22Rv1 (cell line): Measurements from ENCODE around the gene NR1D1.

ENCODE experiments used
- ZFX ChIP-seq: fragments of 450-650 bp; IDR thresholded peaks from 2 replicates; pipeline ENCODE4 v1.6.1; 2017; ENCODE audit warnings: antibody characterized with exemption, borderline replicate concordance
- TF ChIP-seq, protein P1 (sequence below): fragments of 450-650 bp; IDR thresholded peaks from 2 replicates; pipeline ENCODE4 v1.5.1; 2017; ENCODE audit warnings: mild to moderate bottlenecking

DNA sequence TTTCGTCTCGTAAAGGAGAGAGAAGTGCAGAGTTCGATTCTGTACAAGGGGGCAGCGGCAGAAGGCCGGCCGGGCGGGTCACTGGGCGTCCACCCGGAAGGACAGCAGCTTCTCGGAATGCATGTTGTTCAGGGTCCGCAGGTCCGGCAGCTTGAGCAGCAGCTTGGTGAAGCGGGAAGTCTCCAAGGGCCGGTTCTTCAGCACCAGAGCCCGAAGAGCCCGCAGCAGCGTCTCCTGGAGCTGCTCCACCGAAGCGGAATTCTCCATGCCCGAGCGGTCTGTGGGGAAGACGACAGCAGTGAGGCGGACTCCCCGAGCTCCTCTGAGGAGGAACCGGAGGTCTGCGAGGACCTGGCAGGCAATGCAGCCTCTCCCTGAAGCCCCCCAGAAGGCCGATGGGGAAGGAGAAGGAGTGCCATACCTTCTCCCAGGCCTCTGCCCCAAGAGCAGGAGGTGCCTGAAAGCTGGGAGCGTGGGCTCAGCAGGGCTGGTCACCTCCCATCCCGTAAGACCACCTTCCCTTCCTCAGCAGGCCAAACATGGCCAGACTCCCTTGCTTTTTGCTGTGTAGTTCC lies 7.3 kb downstream of the NR1D1 start:
- TF ChIP-seq, protein P1, sequence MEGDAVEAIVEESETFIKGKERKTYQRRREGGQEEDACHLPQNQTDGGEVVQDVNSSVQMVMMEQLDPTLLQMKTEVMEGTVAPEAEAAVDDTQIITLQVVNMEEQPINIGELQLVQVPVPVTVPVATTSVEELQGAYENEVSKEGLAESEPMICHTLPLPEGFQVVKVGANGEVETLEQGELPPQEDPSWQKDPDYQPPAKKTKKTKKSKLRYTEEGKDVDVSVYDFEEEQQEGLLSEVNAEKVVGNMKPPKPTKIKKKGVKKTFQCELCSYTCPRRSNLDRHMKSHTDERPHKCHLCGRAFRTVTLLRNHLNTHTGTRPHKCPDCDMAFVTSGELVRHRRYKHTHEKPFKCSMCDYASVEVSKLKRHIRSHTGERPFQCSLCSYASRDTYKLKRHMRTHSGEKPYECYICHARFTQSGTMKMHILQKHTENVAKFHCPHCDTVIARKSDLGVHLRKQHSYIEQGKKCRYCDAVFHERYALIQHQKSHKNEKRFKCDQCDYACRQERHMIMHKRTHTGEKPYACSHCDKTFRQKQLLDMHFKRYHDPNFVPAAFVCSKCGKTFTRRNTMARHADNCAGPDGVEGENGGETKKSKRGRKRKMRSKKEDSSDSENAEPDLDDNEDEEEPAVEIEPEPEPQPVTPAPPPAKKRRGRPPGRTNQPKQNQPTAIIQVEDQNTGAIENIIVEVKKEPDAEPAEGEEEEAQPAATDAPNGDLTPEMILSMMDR, result no peak
- no peak for TF ChIP-seq ZFX
